H9 (cell line): ENCODE results near the gene TSPO2. TPM values are rescaled to one million over a fixed set of nuclear protein-coding genes. Genes with fewer than 3 reads are reported as not detected.
A peak's percentile ranks its signal among the peaks of the same experiment; 100 is the strongest.

Experiments
- DNase-seq: peaks from one replicate; pipeline ENCODE4 v3.0.0-alpha.2; 2017
- H2AFZ ChIP-seq: one replicate; pipeline ENCODE4 v1.6.1; 2013; ENCODE audit warnings: mild to moderate bottlenecking, low read length, control low read depth, moderate library complexity
- H2AK5ac ChIP-seq: 2 replicates; pipeline ENCODE4 v1.6.1; 2013; ENCODE audit warnings: low read length, control low read depth, mixed read lengths; ENCODE audit not compliant: insufficient read length
- H2BK120ac ChIP-seq: one replicate; pipeline ENCODE4 v1.6.1; 2013; ENCODE audit warnings: low read depth, mild to moderate bottlenecking, low read length, control low read depth, inconsistent platforms; ENCODE audit not compliant: poor library complexity, severe bottlenecking
- H2BK12ac ChIP-seq: 2 replicates; pipeline ENCODE4 v1.6.1; 2013; ENCODE audit warnings: low read length, control low read depth, mixed read lengths, low read depth; ENCODE audit not compliant: insufficient read length
- H2BK15ac ChIP-seq: 2 replicates; pipeline ENCODE4 v1.6.1; 2013; ENCODE audit warnings: low read depth, low read length, control low read depth
- H2BK20ac ChIP-seq: one replicate; pipeline ENCODE4 v1.6.1; 2013; ENCODE audit warnings: low read depth, mild to moderate bottlenecking, low read length, control low read depth, inconsistent platforms; ENCODE audit not compliant: poor library complexity, severe bottlenecking
- H2BK5ac ChIP-seq: 2 replicates; pipeline ENCODE4 v1.6.1; 2013; ENCODE audit warnings: low read length, control low read depth, mixed read lengths; ENCODE audit not compliant: insufficient read length
- H3K14ac ChIP-seq: 2 replicates; pipeline ENCODE4 v1.6.1; 2013; ENCODE audit warnings: low read length, control low read depth; ENCODE audit not compliant: insufficient read depth
- H3K18ac ChIP-seq: 2 replicates; pipeline ENCODE4 v1.6.1; 2013; ENCODE audit warnings: low read depth, mild to moderate bottlenecking, mixed read lengths, low read length, control low read depth; ENCODE audit not compliant: insufficient read length
- H3K23ac ChIP-seq: 2 replicates; pipeline ENCODE4 v1.6.1; 2013; ENCODE audit warnings: low read length, control low read depth, mixed read lengths, low read depth; ENCODE audit not compliant: insufficient read length
- H3K23me2 ChIP-seq: 2 replicates; pipeline ENCODE4 v1.6.1; 2013; ENCODE audit warnings: low read depth, mild to moderate bottlenecking, mixed read lengths, low read length, control low read depth; ENCODE audit not compliant: insufficient read length, poor library complexity, severe bottlenecking
- H3K27ac ChIP-seq: 2 replicates; pipeline ENCODE4 v1.5.1; 2013; ENCODE audit warnings: low read length, control low read depth, mixed read lengths, low read depth; ENCODE audit not compliant: insufficient read length
- H3K27me3 ChIP-seq: 2 replicates; pipeline ENCODE4 v1.6.1; 2013; ENCODE audit warnings: low read length, control low read depth, inconsistent platforms; ENCODE audit not compliant: insufficient read depth
- H3K4ac ChIP-seq: 2 replicates; pipeline ENCODE4 v1.6.1; 2013; ENCODE audit warnings: low read depth, mild to moderate bottlenecking, control low read depth, inconsistent platforms, low read length, moderate library complexity
- H3K4me1 ChIP-seq: 2 replicates; pipeline ENCODE4 v1.6.1; 2013; ENCODE audit warnings: low read length, control low read depth, inconsistent platforms; ENCODE audit not compliant: insufficient read depth
- H3K4me2 ChIP-seq: 2 replicates; pipeline ENCODE4 v1.6.1; 2013; ENCODE audit warnings: low read length, control low read depth, mixed read lengths; ENCODE audit not compliant: insufficient read length, insufficient read depth
- H3K56ac ChIP-seq: 2 replicates; pipeline ENCODE4 v1.6.1; 2013; ENCODE audit warnings: low read depth, mild to moderate bottlenecking, mixed read lengths, low read length, control low read depth; ENCODE audit not compliant: insufficient read length
- H3K79me1 ChIP-seq: 2 replicates; pipeline ENCODE4 v1.6.1; 2013; ENCODE audit warnings: low read depth, mild to moderate bottlenecking, moderate library complexity, low read length, control low read depth, inconsistent platforms; ENCODE audit not compliant: insufficient read depth, poor library complexity, severe bottlenecking
- H3K79me2 ChIP-seq: 2 replicates; pipeline ENCODE4 v1.6.1; 2013; ENCODE audit warnings: low read length, control low read depth, inconsistent platforms; ENCODE audit not compliant: insufficient read depth
- H3K9ac ChIP-seq: 2 replicates; pipeline ENCODE4 v1.6.1; 2013; ENCODE audit warnings: low read length, control low read depth, mixed read lengths; ENCODE audit not compliant: insufficient read length; ENCODE audit errors: extremely low read depth
- H3K9me3 ChIP-seq: one replicate; pipeline ENCODE4 v1.6.1; 2013; ENCODE audit warnings: low read depth, low read length, inconsistent platforms; ENCODE audit not compliant: control insufficient read depth
- H3T11ph ChIP-seq: one replicate; pipeline ENCODE4 v1.6.1; 2013; ENCODE audit warnings: mild to moderate bottlenecking, low read length, control low read depth, inconsistent platforms
- H4K20me1 ChIP-seq: one replicate; pipeline ENCODE4 v1.6.1; 2013; ENCODE audit not compliant: control insufficient read depth, insufficient read length, insufficient read depth
- H4K5ac ChIP-seq: 2 replicates; pipeline ENCODE4 v1.6.1; 2013; ENCODE audit warnings: low read depth, mild to moderate bottlenecking, mixed read lengths, low read length, control low read depth; ENCODE audit not compliant: insufficient read length
- H4K8ac ChIP-seq: replicated peaks from 2 replicates; pipeline ENCODE4 v1.6.1; 2013; ENCODE audit warnings: low read length, control low read depth, mixed read lengths, low read depth; ENCODE audit not compliant: insufficient read length
- H4K91ac ChIP-seq: 2 replicates; pipeline ENCODE4 v1.6.1; 2013; ENCODE audit warnings: low read depth, mild to moderate bottlenecking, moderate library complexity, mixed read lengths, low read length, control low read depth; ENCODE audit not compliant: insufficient read length
- H3K27ac Mint-ChIP-seq, 3 experiments: 2 replicates in 2 of 3; 3 replicates in 1 of 3; pipeline ENCODE4 v1.8.0; 2020 to 2021; ENCODE audit warnings: mixed read lengths in 3 of 3, mild to moderate bottlenecking in 1 of 3, moderate library complexity in 1 of 3
- H3K27me3 Mint-ChIP-seq: 2 replicates; pipeline ENCODE4 v1.8.0; 2021; ENCODE audit warnings: low read depth, mild to moderate bottlenecking, moderate library complexity, mixed read lengths
- H3K36me3 Mint-ChIP-seq, 3 experiments: 2 replicates in 2 of 3; 3 replicates in 1 of 3; pipeline ENCODE4 v1.8.0; 2020 to 2021; ENCODE audit warnings: low read depth in 3 of 3, mixed read lengths in 3 of 3; ENCODE audit not compliant: insufficient read depth in 1 of 3
- H3K4me1 Mint-ChIP-seq, 2 experiments: 2 replicates each; pipeline ENCODE4 v1.8.0; 2020; ENCODE audit warnings: mixed read lengths in 2 of 2
- H3K4me3 Mint-ChIP-seq, 2 experiments: 2 replicates in 1 of 2; 3 replicates in 1 of 2; pipeline ENCODE4 v1.8.0; 2020 to 2021; ENCODE audit warnings: mild to moderate bottlenecking in 2 of 2, mixed read lengths in 2 of 2, moderate library complexity in 1 of 2
- H3K9me3 Mint-ChIP-seq, 2 experiments: 2 replicates in 1 of 2; 3 replicates in 1 of 2; pipeline ENCODE4 v1.8.0; 2020; ENCODE audit warnings: mild to moderate bottlenecking in 2 of 2, mixed read lengths in 2 of 2, moderate library complexity in 1 of 2
- WGBS: extraction: QIAGEN DNeasy Blood & Tissue Kit; methylation state at CpG from one replicate; pipeline ENCODE4 v1.1.7; 2013; ENCODE audit warnings: missing lambda C conversion rate, low lambda C conversion rate, mixed read lengths; ENCODE audit not compliant: insufficient read length; ENCODE audit errors: extremely low coverage; 5-methylcytosine and 5-hydroxymethylcytosine counted together
- total RNA-seq: library from RNA; stranded (reverse); gene quantifications from 2 replicates; pipeline ENCODE4 v1.2.1, GENCODE V29; 2021
- TF ChIP-seq, protein P1 (sequence below): fragments of 200-600 bp; sonication (generic); conservative IDR thresholded peaks from 3 replicates; pipeline ENCODE4 v1.8.0; 2021; ENCODE audit warnings: antibody characterized with exemption, mild to moderate bottlenecking

TSPO2 gene
- total RNA-seq, 1 experiment from 2014 or later, result not detected

DNA sequence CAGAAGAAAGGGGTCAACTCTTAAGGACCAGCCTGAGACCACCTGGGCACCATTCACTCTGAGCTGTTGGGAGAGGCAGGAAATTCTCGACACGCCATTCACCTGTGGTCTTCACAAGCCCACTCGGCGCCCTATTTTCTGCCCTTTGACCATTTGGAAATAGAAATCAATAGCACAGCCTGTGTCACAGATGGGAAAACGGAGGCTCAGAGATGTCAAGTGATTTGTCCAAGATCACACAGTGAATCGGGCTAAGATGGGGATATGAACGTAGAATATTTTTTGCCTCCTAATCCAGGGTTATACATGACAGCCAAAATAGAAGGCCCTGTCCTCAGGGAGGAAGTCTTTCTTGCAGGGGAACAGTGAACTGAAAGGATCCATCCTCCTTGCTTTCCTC lies 7.7 kb downstream of the TSPO2 start:
- DNase-seq, result no peak
- Histone ChIP-seq H2BK120ac (no peak overlapping the region), H3K23me2 (no peaks in the 10 kb centered on the region), H3K79me1 (no peaks in the 10 kb centered on the region), H3K18ac (no peak overlapping the region), H2BK20ac (no peak overlapping the region), H3T11ph (no peak overlapping the region), H4K5ac (no peak overlapping the region), H4K8ac (no peak overlapping the region), H4K91ac (no peak overlapping the region), H2AFZ (no peak overlapping the region), H3K27me3 (no peaks in the 10 kb centered on the region), H3K9me3 (no peaks in the 10 kb centered on the region), H3K14ac (no peak overlapping the region), H2AK5ac (no peak overlapping the region), H3K4me2 (no peak overlapping the region), H3K4ac (no peak overlapping the region), H2BK5ac (no peak overlapping the region), H3K4me1 (peaks cover 7% of the 10 kb centered on the region; the same call in 1 of the 2 replicates), H3K9ac (no peak overlapping the region), H3K23ac (no peak overlapping the region), H3K27ac (no peak overlapping the region), H2BK15ac (no peak overlapping the region), H4K20me1 (no peaks in the 10 kb centered on the region), H3K56ac (no peak overlapping the region), H2BK12ac (no peak overlapping the region), H3K79me2 (no peaks in the 10 kb centered on the region)
- Mint-ChIP-seq H3K27me3 (no peaks in the 10 kb centered on the region), H3K27ac (peak overlapping the region in 1 of 3 experiments; percentile 34; a peak in 1 of 7 replicates), H3K4me1 (peaks cover 14 to 26% of the 10 kb centered on the region in 2 experiments), H3K4me3 (no peak overlapping the region), H3K36me3 (no peaks in the 10 kb centered on the region; a peak in 2 of 7 replicates), H3K9me3 (no peaks in the 10 kb centered on the region)
- no CpG with 5 or more reads among the region's 7 CpGs for WGBS
- TF ChIP-seq, protein P1, sequence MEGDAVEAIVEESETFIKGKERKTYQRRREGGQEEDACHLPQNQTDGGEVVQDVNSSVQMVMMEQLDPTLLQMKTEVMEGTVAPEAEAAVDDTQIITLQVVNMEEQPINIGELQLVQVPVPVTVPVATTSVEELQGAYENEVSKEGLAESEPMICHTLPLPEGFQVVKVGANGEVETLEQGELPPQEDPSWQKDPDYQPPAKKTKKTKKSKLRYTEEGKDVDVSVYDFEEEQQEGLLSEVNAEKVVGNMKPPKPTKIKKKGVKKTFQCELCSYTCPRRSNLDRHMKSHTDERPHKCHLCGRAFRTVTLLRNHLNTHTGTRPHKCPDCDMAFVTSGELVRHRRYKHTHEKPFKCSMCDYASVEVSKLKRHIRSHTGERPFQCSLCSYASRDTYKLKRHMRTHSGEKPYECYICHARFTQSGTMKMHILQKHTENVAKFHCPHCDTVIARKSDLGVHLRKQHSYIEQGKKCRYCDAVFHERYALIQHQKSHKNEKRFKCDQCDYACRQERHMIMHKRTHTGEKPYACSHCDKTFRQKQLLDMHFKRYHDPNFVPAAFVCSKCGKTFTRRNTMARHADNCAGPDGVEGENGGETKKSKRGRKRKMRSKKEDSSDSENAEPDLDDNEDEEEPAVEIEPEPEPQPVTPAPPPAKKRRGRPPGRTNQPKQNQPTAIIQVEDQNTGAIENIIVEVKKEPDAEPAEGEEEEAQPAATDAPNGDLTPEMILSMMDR, result no peak
